Glutamatergic neuron (in vitro differentiated cells): ENCODE measurements around the gene TMEM116. TPM values are rescaled to one million over a fixed set of nuclear protein-coding genes. Genes with fewer than 3 reads are reported as not detected.

Experiments
- DNase-seq: peaks from one replicate; pipeline ENCODE4 v3.0.0; 2022
- H3K27ac Mint-ChIP-seq: one replicate; pipeline ENCODE4 v1.8.0; 2020; ENCODE audit warnings: mild to moderate bottlenecking, mixed read lengths, inconsistent platforms; ENCODE audit not compliant: unreplicated experiment
- H3K27me3 Mint-ChIP-seq: one replicate; pipeline ENCODE4 v1.8.0; 2020; ENCODE audit warnings: mild to moderate bottlenecking, moderate library complexity, mixed read lengths, inconsistent platforms; ENCODE audit not compliant: unreplicated experiment
- H3K36me3 Mint-ChIP-seq: one replicate; pipeline ENCODE4 v1.8.0; 2020; ENCODE audit warnings: mild to moderate bottlenecking, mixed read lengths, inconsistent platforms; ENCODE audit not compliant: unreplicated experiment
- H3K4me1 Mint-ChIP-seq: one replicate; pipeline ENCODE4 v1.8.0; 2020; ENCODE audit warnings: mild to moderate bottlenecking, low read depth, mixed read lengths, inconsistent platforms; ENCODE audit not compliant: unreplicated experiment
- H3K4me3 Mint-ChIP-seq: one replicate; pipeline ENCODE4 v1.8.0; 2020; ENCODE audit warnings: mild to moderate bottlenecking, mixed read lengths, inconsistent platforms; ENCODE audit not compliant: unreplicated experiment
- H3K9me3 Mint-ChIP-seq: one replicate; pipeline ENCODE4 v1.8.0; 2020; ENCODE audit warnings: mild to moderate bottlenecking, moderate library complexity, mixed read lengths, inconsistent platforms; ENCODE audit not compliant: unreplicated experiment
- total RNA-seq: library from RNA; stranded (reverse); fragmentation: NEBNext Ultra II Directional; extraction: Animal tissue kit (Norgen Biotek cat#: 25700); gene quantifications from one replicate; pipeline ENCODE4 v1.2.1, GENCODE V29; 2021; ENCODE audit not compliant: unreplicated experiment
- TF ChIP-seq, protein P1 (sequence below): fragments of 200-600 bp; sonication (generic); IDR thresholded peaks from one replicate; pipeline ENCODE4 v1.5.0; 2021; ENCODE audit not compliant: partially characterized antibody, unreplicated experiment

The TMEM116 gene
- total RNA-seq, 1 donor from 2014 or later: 9.7 TPM

DNA sequence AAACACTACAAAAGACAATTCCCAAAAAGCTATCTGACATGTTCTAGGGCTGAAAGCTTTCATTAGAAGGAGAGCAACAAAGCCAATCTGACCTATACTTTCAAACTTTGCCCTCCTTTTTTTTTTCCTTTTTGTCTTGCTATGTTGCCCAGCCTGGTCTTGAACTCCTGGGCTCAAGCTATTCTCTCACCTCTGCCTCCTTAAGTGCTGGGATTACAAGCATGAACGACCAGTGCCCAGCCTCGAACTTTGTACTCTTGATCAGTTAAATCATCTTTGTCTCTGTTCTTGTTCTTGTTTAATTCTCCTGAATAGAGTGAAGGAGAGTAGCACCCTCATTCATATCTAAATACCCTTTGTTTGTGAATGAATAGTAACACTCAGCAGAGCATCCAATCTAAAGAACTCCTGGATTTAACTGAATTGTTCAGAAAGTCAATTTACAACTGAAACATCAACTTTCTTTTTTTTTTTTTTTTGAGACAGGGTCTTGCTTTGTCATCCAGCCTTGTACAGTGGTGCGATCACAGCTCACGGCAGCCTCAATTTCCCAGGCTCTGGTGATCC is 22.3 kb upstream of the TMEM116 start:
- no peaks in the 10 kb centered on the region for H3K4me1 Mint-ChIP-seq
- TF ChIP-seq, protein P1, sequence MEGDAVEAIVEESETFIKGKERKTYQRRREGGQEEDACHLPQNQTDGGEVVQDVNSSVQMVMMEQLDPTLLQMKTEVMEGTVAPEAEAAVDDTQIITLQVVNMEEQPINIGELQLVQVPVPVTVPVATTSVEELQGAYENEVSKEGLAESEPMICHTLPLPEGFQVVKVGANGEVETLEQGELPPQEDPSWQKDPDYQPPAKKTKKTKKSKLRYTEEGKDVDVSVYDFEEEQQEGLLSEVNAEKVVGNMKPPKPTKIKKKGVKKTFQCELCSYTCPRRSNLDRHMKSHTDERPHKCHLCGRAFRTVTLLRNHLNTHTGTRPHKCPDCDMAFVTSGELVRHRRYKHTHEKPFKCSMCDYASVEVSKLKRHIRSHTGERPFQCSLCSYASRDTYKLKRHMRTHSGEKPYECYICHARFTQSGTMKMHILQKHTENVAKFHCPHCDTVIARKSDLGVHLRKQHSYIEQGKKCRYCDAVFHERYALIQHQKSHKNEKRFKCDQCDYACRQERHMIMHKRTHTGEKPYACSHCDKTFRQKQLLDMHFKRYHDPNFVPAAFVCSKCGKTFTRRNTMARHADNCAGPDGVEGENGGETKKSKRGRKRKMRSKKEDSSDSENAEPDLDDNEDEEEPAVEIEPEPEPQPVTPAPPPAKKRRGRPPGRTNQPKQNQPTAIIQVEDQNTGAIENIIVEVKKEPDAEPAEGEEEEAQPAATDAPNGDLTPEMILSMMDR: no peak
- H3K36me3 Mint-ChIP-seq: no peaks in the 10 kb centered on the region
- no peak overlapping the region for H3K4me3 Mint-ChIP-seq
- DNase-seq: no peak
- no peaks in the 10 kb centered on the region for H3K9me3 Mint-ChIP-seq
- H3K27me3 Mint-ChIP-seq: no peaks in the 10 kb centered on the region
- no peak overlapping the region for H3K27ac Mint-ChIP-seq

DNA sequence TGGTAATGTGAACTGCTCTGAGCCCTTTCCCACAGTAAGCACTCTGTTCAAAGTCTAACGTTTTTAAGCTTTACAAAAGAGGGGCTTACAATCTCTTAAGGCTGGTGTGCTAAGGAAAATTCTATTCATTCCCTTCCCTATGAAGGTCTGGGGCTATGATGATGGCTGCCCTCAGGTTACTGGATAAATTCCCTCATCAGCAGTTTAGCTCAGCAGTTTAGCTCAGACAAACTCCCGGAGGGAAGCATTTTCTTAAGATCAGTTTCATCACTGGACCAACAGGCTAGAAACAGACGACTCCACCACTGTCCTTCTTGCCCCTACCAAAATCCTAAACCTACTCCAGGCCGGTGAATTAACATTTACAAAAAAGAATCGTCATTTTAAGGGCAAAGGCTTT is 19.3 kb upstream of the TMEM116 start:
- Mint-ChIP-seq H3K4me3 (no peak overlapping the region), H3K27me3 (no peaks in the 10 kb centered on the region), H3K4me1 (no peaks in the 10 kb centered on the region), H3K27ac (no peak overlapping the region), H3K36me3 (no peaks in the 10 kb centered on the region), H3K9me3 (no peaks in the 10 kb centered on the region)
- TF ChIP-seq, protein P1: no peak
- DNase-seq: no peak

DNA sequence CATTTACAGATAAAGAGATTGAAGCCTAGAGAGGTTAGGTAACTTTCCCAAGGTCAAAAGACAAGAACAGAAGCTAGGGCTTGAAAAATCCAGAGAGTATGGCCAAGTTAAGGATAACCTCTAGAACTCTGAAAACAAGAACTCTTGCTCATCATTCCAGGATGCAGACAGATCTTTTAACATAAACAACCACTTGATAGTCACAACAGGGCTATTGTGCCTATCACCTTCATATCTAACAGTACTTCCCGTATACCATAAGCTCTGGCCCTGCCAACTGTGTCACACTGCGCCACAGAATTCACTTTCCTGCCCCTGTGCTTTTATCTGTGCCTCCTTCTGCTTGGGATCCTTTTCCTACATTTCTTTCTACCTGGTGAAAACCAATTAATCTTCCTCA is 18.5 kb upstream of the TMEM116 start:
- Mint-ChIP-seq H3K27ac (no peak overlapping the region), H3K4me3 (no peak overlapping the region), H3K36me3 (no peaks in the 10 kb centered on the region), H3K9me3 (no peaks in the 10 kb centered on the region), H3K4me1 (no peaks in the 10 kb centered on the region), H3K27me3 (no peaks in the 10 kb centered on the region)
- TF ChIP-seq, protein P1: no peak
- no peak for DNase-seq

DNA sequence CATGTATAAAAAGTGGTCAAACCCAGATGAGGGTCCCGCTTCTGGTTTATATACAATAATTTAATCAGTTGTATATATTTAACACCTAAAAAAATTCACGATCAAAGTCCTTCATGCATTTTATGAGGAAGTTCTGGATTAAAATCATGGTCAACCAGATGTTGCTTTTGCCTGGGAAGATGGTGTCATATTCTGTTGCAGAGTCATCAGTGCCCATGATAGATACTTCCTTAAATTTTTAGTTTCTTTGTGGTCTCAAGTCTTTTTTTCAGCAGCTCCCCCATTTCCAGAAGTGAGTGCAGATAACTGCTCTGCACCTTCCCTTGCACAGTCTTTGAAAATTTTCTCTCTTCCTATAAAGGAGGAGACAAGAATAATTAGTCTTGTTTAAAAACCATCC is 16.3 kb upstream of the TMEM116 start:
- TF ChIP-seq, protein P1: no peak
- no peaks in the 10 kb centered on the region for H3K36me3 Mint-ChIP-seq
- no peak overlapping the region for H3K27ac Mint-ChIP-seq
- no peaks in the 10 kb centered on the region for H3K27me3 Mint-ChIP-seq
- no peaks in the 10 kb centered on the region for H3K4me1 Mint-ChIP-seq
- H3K9me3 Mint-ChIP-seq: no peaks in the 10 kb centered on the region
- no peak for DNase-seq
- no peak overlapping the region for H3K4me3 Mint-ChIP-seq

DNA sequence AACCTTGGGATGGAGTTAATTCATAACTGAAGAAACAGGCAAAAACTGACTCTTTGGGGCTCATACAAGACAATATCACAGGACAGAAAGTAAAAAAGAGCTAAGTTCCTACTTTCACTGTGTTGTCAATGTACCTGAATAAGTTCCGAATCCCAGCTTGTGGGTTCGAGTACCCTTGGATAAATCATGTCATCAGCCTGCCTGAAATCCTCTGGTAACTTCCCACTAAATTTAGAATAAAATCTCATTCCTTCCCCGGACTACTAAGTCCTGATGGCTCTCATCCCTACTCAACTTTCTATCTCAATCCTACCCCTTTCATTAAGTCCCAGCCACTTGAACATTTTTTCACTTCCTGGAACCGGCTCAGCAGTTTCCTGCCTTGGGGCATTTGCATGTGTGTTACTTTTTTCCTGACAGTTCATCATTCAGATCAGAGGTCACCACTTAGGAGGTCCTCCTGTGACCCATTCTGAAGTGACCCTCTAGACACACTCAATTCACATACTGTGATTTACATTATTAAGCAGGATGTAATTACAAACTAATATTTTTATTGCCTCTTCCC is 12.9 kb upstream of the TMEM116 start:
- Mint-ChIP-seq H3K4me1 (no peaks in the 10 kb centered on the region), H3K36me3 (no peaks in the 10 kb centered on the region), H3K27me3 (no peaks in the 10 kb centered on the region), H3K9me3 (no peaks in the 10 kb centered on the region), H3K27ac (no peak overlapping the region), H3K4me3 (no peak overlapping the region)
- DNase-seq: no peak
- TF ChIP-seq, protein P1: no peak
